ENCODE results near the gene ZSCAN16. TPM values are rescaled to one million over a fixed set of nuclear protein-coding genes. Genes with fewer than 3 reads are reported as not detected.

ZSCAN16 gene
- total and polyA plus RNA-seq, 2 of the 13 experiments (the other 11 are each of a cell fraction or from before 2014, with no cell fraction given), result 5.7 to 12.7 TPM

DNA sequence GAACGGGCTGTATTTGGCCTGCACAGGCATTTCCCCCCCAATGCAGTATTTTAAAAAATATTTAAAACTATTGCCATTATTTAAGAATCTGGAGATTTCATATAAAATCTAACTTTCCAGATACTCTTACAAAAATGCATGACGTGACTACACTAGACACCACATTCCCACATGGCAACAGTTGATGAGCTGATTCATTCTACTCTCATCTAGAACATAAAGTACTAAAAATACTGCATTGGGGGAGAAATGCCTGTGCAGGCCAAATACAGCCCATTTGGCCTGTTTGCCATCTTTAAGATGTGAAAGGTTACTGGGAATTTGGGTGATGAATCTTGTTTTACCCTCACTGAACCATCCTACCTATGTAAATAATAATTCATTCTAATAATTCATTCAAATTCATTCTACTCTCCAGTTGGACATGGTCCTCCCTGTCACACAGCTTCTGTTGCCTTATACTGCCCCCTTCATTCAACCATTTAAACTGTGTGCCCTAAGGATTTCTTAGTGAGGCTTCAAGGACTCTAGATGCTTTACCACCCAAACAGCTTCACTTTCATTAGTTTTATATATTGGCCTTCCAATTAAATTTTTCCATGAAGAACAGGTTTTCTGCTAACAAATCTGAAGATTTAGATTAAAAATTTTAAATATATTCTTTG is 6.9 kb upstream of the ZSCAN16 start (continued):
- TF ChIP-seq, protein P1, sequence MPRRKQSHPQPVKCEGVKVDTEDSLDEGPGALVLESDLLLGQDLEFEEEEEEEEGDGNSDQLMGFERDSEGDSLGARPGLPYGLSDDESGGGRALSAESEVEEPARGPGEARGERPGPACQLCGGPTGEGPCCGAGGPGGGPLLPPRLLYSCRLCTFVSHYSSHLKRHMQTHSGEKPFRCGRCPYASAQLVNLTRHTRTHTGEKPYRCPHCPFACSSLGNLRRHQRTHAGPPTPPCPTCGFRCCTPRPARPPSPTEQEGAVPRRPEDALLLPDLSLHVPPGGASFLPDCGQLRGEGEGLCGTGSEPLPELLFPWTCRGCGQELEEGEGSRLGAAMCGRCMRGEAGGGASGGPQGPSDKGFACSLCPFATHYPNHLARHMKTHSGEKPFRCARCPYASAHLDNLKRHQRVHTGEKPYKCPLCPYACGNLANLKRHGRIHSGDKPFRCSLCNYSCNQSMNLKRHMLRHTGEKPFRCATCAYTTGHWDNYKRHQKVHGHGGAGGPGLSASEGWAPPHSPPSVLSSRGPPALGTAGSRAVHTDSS (CRISPR knock-in tag; conservative IDR thresholded peaks at IDR 0.05), result no peak
- TF ChIP-seq, protein P2, sequence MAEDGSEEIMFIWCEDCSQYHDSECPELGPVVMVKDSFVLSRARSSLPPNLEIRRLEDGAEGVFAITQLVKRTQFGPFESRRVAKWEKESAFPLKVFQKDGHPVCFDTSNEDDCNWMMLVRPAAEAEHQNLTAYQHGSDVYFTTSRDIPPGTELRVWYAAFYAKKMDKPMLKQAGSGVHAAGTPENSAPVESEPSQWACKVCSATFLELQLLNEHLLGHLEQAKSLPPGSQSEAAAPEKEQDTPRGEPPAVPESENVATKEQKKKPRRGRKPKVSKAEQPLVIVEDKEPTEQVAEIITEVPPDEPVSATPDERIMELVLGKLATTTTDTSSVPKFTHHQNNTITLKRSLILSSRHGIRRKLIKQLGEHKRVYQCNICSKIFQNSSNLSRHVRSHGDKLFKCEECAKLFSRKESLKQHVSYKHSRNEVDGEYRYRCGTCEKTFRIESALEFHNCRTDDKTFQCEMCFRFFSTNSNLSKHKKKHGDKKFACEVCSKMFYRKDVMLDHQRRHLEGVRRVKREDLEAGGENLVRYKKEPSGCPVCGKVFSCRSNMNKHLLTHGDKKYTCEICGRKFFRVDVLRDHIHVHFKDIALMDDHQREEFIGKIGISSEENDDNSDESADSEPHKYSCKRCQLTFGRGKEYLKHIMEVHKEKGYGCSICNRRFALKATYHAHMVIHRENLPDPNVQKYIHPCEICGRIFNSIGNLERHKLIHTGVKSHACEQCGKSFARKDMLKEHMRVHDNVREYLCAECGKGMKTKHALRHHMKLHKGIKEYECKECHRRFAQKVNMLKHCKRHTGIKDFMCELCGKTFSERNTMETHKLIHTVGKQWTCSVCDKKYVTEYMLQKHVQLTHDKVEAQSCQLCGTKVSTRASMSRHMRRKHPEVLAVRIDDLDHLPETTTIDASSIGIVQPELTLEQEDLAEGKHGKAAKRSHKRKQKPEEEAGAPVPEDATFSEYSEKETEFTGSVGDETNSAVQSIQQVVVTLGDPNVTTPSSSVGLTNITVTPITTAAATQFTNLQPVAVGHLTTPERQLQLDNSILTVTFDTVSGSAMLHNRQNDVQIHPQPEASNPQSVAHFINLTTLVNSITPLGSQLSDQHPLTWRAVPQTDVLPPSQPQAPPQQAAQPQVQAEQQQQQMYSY (CRISPR knock-in tag; IDR thresholded peaks at IDR 0.05), result no peak
- TF ChIP-seq FOXM1 (CRISPR knock-in tag; IDR thresholded peaks at IDR 0.05), result no peak
- no peak for TF ChIP-seq TBP (CRISPR knock-in tag; IDR thresholded peaks at IDR 0.05)
- TF ChIP-seq, protein P3, sequence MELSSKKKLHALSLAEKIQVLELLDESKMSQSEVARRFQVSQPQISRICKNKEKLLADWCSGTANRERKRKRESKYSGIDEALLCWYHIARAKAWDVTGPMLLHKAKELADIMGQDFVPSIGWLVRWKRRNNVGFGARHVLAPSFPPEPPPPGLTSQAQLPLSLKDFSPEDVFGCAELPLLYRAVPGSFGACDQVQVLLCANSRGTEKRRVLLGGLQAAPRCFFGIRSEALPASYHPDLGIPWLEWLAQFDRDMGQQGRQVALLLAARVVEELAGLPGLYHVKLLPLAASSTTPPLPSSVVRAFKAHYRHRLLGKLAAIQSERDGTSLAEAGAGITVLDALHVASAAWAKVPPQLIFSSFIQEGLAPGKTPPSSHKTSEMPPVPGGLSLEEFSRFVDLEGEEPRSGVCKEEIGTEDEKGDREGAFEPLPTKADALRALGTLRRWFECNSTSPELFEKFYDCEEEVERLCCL (CRISPR knock-in tag; IDR thresholded peaks at IDR 0.05; ENCODE audit: borderline replicate concordance), result no peak
- TF ChIP-seq HHEX (CRISPR knock-in tag; IDR thresholded peaks at IDR 0.05), result no peak
- TF ChIP-seq ZNF225 (CRISPR knock-in tag; IDR thresholded peaks at IDR 0.05), result no peak
- no peak for TF ChIP-seq HNRNPK (IDR thresholded peaks at IDR 0.05; ENCODE audit: low read depth, low read length, poor library complexity, severe bottlenecking)
- TF ChIP-seq SALL2 (CRISPR knock-in tag; IDR thresholded peaks at IDR 0.05), result no peak
- no peak for TF ChIP-seq ZNF761 (CRISPR knock-in tag; conservative IDR thresholded peaks at IDR 0.05)
- TF ChIP-seq, protein P4, sequence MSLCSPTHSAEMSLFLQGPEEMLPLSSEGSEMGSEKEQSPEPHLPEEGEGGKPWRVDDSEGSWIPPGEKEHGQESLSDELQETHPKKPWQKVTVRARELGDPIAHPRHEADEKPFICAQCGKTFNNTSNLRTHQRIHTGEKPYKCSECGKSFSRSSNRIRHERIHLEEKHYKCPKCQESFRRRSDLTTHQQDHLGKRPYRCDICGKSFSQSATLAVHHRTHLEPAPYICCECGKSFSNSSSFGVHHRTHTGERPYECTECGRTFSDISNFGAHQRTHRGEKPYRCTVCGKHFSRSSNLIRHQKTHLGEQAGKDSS (CRISPR knock-in tag; IDR thresholded peaks at IDR 0.05; ENCODE audit: borderline replicate concordance, low read depth), result no peak
- no peak for TF ChIP-seq SP140L (CRISPR knock-in tag; IDR thresholded peaks at IDR 0.05; ENCODE audit: borderline replicate concordance)
- TF ChIP-seq TMF1 (CRISPR knock-in tag; IDR thresholded peaks at IDR 0.05; ENCODE audit: low read depth), result no peak
- no peak for TF ChIP-seq REL (CRISPR knock-in tag; conservative IDR thresholded peaks at IDR 0.05)
